Kidney epithelial cell (primary cell): ENCODE measurements around the gene VSX1. TPM values are rescaled to one million over a fixed set of nuclear protein-coding genes. Genes with fewer than 3 reads are reported as not detected.

Experiments
- DNase-seq: peaks from one replicate; pipeline ENCODE4 v3.0.0-alpha.2; 2010; ENCODE audit warnings: low read depth
- H3K27me3 ChIP-seq: 2 replicates; pipeline ENCODE4 v1.6.0; 2011; ENCODE audit warnings: low read length; ENCODE audit not compliant: control insufficient read depth, insufficient read depth
- H3K36me3 ChIP-seq: 2 replicates; pipeline ENCODE4 v1.5.1; 2011; ENCODE audit warnings: low read length; ENCODE audit not compliant: control insufficient read depth, insufficient read depth
- H3K4me3 ChIP-seq: 2 replicates; pipeline ENCODE4 v1.5.1; 2011; ENCODE audit warnings: low read depth, mild to moderate bottlenecking, control low read depth, low read length
- total RNA-seq: library from RNA; depleted of rRNA; stranded (reverse); fragments of >200 nt; gene quantifications from 2 replicates; pipeline ENCODE4 v1.2.3, GENCODE V29; 2015
- TF ChIP-seq, protein P1 (sequence below): IDR thresholded peaks from 2 replicates; pipeline ENCODE4 v1.5.1; 2011; ENCODE audit warnings: mild to moderate bottlenecking, moderate library complexity, low read length, control low read depth, inconsistent platforms; ENCODE audit not compliant: insufficient read depth, poor library complexity, severe bottlenecking

The VSX1 gene
- total RNA-seq, 1 donor from 2014 or later = not detected

GRCh38 chr20:25051386-25052155 is 30.4 kb downstream of the VSX1 start:
- no peaks in the 10 kb centered on the region for H3K36me3 ChIP-seq
- TF ChIP-seq, protein P1, sequence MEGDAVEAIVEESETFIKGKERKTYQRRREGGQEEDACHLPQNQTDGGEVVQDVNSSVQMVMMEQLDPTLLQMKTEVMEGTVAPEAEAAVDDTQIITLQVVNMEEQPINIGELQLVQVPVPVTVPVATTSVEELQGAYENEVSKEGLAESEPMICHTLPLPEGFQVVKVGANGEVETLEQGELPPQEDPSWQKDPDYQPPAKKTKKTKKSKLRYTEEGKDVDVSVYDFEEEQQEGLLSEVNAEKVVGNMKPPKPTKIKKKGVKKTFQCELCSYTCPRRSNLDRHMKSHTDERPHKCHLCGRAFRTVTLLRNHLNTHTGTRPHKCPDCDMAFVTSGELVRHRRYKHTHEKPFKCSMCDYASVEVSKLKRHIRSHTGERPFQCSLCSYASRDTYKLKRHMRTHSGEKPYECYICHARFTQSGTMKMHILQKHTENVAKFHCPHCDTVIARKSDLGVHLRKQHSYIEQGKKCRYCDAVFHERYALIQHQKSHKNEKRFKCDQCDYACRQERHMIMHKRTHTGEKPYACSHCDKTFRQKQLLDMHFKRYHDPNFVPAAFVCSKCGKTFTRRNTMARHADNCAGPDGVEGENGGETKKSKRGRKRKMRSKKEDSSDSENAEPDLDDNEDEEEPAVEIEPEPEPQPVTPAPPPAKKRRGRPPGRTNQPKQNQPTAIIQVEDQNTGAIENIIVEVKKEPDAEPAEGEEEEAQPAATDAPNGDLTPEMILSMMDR = no peak
- H3K4me3 ChIP-seq = no peak overlapping the region
- DNase-seq = no peak
- H3K27me3 ChIP-seq = no peaks in the 10 kb centered on the region

DNA sequence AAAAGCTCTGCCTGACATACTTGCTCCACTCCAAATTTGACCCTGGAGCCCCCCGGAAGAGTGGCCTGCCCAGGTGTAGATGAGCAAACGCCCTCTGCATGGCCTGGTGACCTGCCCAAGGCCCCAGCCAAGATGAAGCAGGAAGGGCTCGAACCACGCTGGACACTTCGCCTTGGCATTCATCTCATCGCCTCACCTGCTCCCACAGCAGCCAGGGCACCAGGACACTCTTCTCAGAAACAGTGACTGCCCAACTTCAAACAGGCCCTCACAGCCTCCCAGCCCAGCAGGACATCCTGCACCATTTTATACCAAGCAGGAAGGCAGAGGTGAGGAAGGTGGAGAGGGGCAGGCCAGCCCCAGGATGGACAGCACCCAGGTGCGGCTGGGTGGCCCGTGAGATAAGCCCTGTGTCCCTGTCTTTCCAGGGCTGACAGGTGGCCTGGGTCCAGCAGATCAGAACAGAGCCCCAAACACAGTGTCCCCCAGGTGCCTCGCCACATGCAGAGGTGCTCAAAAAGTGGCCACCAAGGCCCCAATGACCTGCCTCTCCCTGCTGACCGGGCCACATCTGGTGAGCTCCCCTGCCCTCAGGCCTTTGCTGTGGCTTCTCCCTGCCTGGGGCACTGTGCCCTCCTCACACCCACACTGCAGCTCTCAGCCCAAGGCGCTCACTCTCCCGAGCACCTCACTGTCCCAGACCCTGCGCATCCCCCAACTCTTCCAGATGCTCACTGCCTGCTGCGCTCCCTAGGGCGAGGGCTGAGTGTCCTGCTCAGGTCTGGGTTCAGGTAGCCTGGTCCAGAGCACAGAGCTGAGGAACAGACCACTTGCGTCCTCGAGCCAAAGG is 31.2 kb downstream of the VSX1 start:
- Histone ChIP-seq H3K27me3 (no peaks in the 10 kb centered on the region), H3K4me3 (no peak overlapping the region), H3K36me3 (no peaks in the 10 kb centered on the region)
- no peak for DNase-seq
- TF ChIP-seq, protein P1 = no peak

- TF ChIP-seq, protein P1 = no peak
- no peak overlapping the region for H3K4me3 ChIP-seq
- no peaks in the 10 kb centered on the region for H3K27me3 ChIP-seq
- no peaks in the 10 kb centered on the region for H3K36me3 ChIP-seq
- no peak for DNase-seq
Measured at GRCh38 chr20:25050082-25050481, 31.9 kb downstream of the VSX1 start.

GRCh38 chr20:25049261-25050060 is 32.5 kb downstream of the VSX1 start:
- DNase-seq = no peak
- Histone ChIP-seq H3K4me3 (no peak overlapping the region), H3K36me3 (no peaks in the 10 kb centered on the region), H3K27me3 (no peaks in the 10 kb centered on the region)
- TF ChIP-seq, protein P1 = no peak

- TF ChIP-seq, protein P1 = no peak
- Histone ChIP-seq H3K27me3 (no peaks in the 10 kb centered on the region), H3K4me3 (no peak overlapping the region), H3K36me3 (no peaks in the 10 kb centered on the region)
- no peak for DNase-seq
Measured at GRCh38 chr20:25048519-25048952, 33.4 kb downstream of the VSX1 start.
